IMR-90 (cell line): Measurements from ENCODE around the gene PCP4. TPM values are rescaled to one million over a fixed set of nuclear protein-coding genes. Genes with fewer than 3 reads are reported as not detected.

Experiments used
- ATAC-seq: fragments of 200-7000 bp; cut with Tn5 transposase; 2 replicates; pipeline ENCODE4 v1.9.1; 2020; ENCODE audit warnings: low read depth, mild to moderate bottlenecking, moderate library complexity
- BruUV-seq: library from RNA; stranded (reverse); fragments of 400-500 nt; replicated peaks from 2 replicates; lab custom pipeline; 2021; lab: Mats Ljungman, UMichigan
- CTCF ChIA-PET: fragments of 300-600 bp; formaldehyde crosslinking; extraction: SDS; loops from one replicate; lab custom pipeline; 2021; ENCODE audit warnings: antibody characterized with exemption; lab: Yijun Ruan, JAX
- POLR2A ChIA-PET: fragments of 300-600 bp; sonication (Branson Sonifier 250); formaldehyde crosslinking; loops from one replicate; lab custom pipeline; 2022; ENCODE audit warnings: antibody characterized with exemption; ENCODE audit not compliant: unreplicated experiment; lab: Charles Lee
- DNase-seq: peaks from one replicate; pipeline ENCODE4 v3.0.0; 2013
- H2AFZ ChIP-seq: replicated peaks from 2 replicates; pipeline ENCODE3; 2013; ENCODE audit warnings: low read length, mild to moderate bottlenecking; ENCODE audit not compliant: poor library complexity
- H2AK5ac ChIP-seq: 2 replicates; pipeline ENCODE4 v1.6.1; 2013; ENCODE audit warnings: low read depth, low read length, inconsistent platforms
- H2AK9ac ChIP-seq: replicated peaks from 2 replicates; pipeline ENCODE3; 2013; ENCODE audit warnings: mild to moderate bottlenecking, low read depth, low read length, moderate library complexity; ENCODE audit not compliant: poor library complexity
- H2BK120ac ChIP-seq: 2 replicates; pipeline ENCODE4 v1.6.1; 2013; ENCODE audit warnings: low read depth, low read length, inconsistent platforms
- H2BK15ac ChIP-seq: 3 replicates; pipeline ENCODE4 v1.6.1; 2013; ENCODE audit warnings: low read depth, low read length, inconsistent platforms
- H2BK20ac ChIP-seq: 2 replicates; pipeline ENCODE4 v1.6.1; 2013; ENCODE audit warnings: low read depth, mild to moderate bottlenecking, inconsistent platforms, low read length, moderate library complexity
- H2BK5ac ChIP-seq: 2 replicates; pipeline ENCODE4 v1.6.1; 2013; ENCODE audit warnings: mild to moderate bottlenecking, low read depth, low read length, inconsistent platforms; ENCODE audit not compliant: poor library complexity, severe bottlenecking
- H3K14ac ChIP-seq: replicated peaks from 2 replicates; pipeline ENCODE4 v1.6.1; 2013; ENCODE audit warnings: low read depth, low read length, inconsistent platforms
- H3K18ac ChIP-seq: 2 replicates; pipeline ENCODE4 v1.6.1; 2013; ENCODE audit warnings: low read depth, low read length, control low read depth
- H3K23ac ChIP-seq: 2 replicates; pipeline ENCODE4 v1.6.1; 2013; ENCODE audit warnings: low read depth, low read length, inconsistent platforms
- H3K27ac ChIP-seq: 2 replicates; pipeline ENCODE4 v1.5.1; 2013; ENCODE audit warnings: mild to moderate bottlenecking, control low read depth, low read length; ENCODE audit not compliant: insufficient read depth
- H3K27me3 ChIP-seq: 2 replicates; pipeline ENCODE4 v1.6.1; 2013; ENCODE audit warnings: low read length; ENCODE audit not compliant: control insufficient read depth, insufficient read depth
- H3K36me3 ChIP-seq: 2 replicates; pipeline ENCODE4 v1.6.1; 2013; ENCODE audit warnings: low read length, mixed read lengths; ENCODE audit not compliant: control insufficient read depth, insufficient read depth
- H3K4ac ChIP-seq: 2 replicates; pipeline ENCODE4 v1.6.1; 2013; ENCODE audit warnings: low read depth, low read length, inconsistent platforms
- H3K4me1 ChIP-seq: 2 replicates; pipeline ENCODE4 v1.6.1; 2013; ENCODE audit warnings: low read length, mixed read lengths; ENCODE audit not compliant: control insufficient read depth, insufficient read depth
- H3K4me2 ChIP-seq: 2 replicates; pipeline ENCODE4 v1.6.1; 2013; ENCODE audit warnings: low read depth, mild to moderate bottlenecking, control low read depth, low read length, moderate library complexity
- H3K4me3 ChIP-seq: 2 replicates; pipeline ENCODE4 v1.5.1; 2013; ENCODE audit warnings: low read depth, mild to moderate bottlenecking, control low read depth, low read length, moderate library complexity; ENCODE audit not compliant: insufficient read depth
- H3K56ac ChIP-seq: 2 replicates; pipeline ENCODE4 v1.6.1; 2013; ENCODE audit warnings: low read length, inconsistent platforms; ENCODE audit not compliant: insufficient read depth; ENCODE audit errors: extremely low read depth
- H3K79me1 ChIP-seq, 2 experiments: 2 replicates each; pipeline ENCODE4 v1.6.1; 2013; ENCODE audit warnings: low read length in 2 of 2, inconsistent platforms in 1 of 2, low read depth in 1 of 2
- H3K9ac ChIP-seq: 2 replicates; pipeline ENCODE4 v1.6.1; 2013; ENCODE audit warnings: low read depth, low read length, control low read depth
- H3K9me1 ChIP-seq: 2 replicates; pipeline ENCODE4 v1.6.1; 2013; ENCODE audit warnings: low read length, inconsistent platforms; ENCODE audit not compliant: insufficient read depth
- H3K9me3 ChIP-seq: 2 replicates; pipeline ENCODE4 v1.6.1; 2013; ENCODE audit warnings: low read length; ENCODE audit not compliant: control insufficient read depth, insufficient read depth
- H4K20me1 ChIP-seq: 2 replicates; pipeline ENCODE4 v1.6.1; 2013; ENCODE audit warnings: low read length, inconsistent platforms; ENCODE audit not compliant: insufficient read depth
- H4K5ac ChIP-seq: 2 replicates; pipeline ENCODE4 v1.6.1; 2013; ENCODE audit warnings: mild to moderate bottlenecking, low read depth, low read length, control low read depth
- H4K8ac ChIP-seq, 2 experiments: 2 replicates each; pipeline ENCODE4 v1.6.1; 2013; ENCODE audit warnings: low read depth in 2 of 2, low read length in 2 of 2, control low read depth in 1 of 2, inconsistent platforms in 1 of 2
- H4K91ac ChIP-seq: 2 replicates; pipeline ENCODE4 v1.6.1; 2013; ENCODE audit warnings: low read depth, low read length, inconsistent platforms; ENCODE audit not compliant: insufficient read depth
- BHLHE40 ChIP-seq: fragments of 150-350 bp; IDR thresholded peaks from 2 replicates; pipeline ENCODE4 v1.6.1; 2016; ENCODE audit warnings: mild to moderate bottlenecking, low read depth, low read length
- CEBPB ChIP-seq: IDR thresholded peaks from 2 replicates; pipeline ENCODE4 v1.6.1; 2012; ENCODE audit warnings: low read depth, low read length, improper control_type of control experiment
- CHD1 ChIP-seq: IDR thresholded peaks from 2 replicates; pipeline ENCODE4 v1.6.1; 2012; ENCODE audit warnings: low read depth, low read length, improper control_type of control experiment
- MAFK ChIP-seq: IDR thresholded peaks from 2 replicates; pipeline ENCODE4 v1.6.1; 2012; ENCODE audit warnings: low read depth, low read length, improper control_type of control experiment
- MXI1 ChIP-seq: IDR thresholded peaks from 2 replicates; pipeline ENCODE4 v1.6.1; 2012; ENCODE audit warnings: low read depth, mild to moderate bottlenecking, low read length, moderate library complexity, borderline replicate concordance
- NFE2L2 ChIP-seq: fragments of 150-350 bp; IDR thresholded peaks from 2 replicates; pipeline ENCODE4 v1.6.1; 2016; ENCODE audit warnings: low read depth, mild to moderate bottlenecking, low read length
- POLR2A ChIP-seq: IDR thresholded peaks from 2 replicates; pipeline ENCODE4 v1.6.1; 2012; ENCODE audit warnings: mild to moderate bottlenecking, low read depth, low read length
- RAD21 ChIP-seq: IDR thresholded peaks from 2 replicates; pipeline ENCODE4 v1.6.1; 2012; ENCODE audit warnings: low read length, improper control_type of control experiment
- RCOR1 ChIP-seq: IDR thresholded peaks from 2 replicates; pipeline ENCODE4 v1.6.1; 2012; ENCODE audit warnings: mild to moderate bottlenecking, low read length, improper control_type of control experiment; ENCODE audit not compliant: insufficient replicate concordance
- RFX5 ChIP-seq: IDR thresholded peaks from 2 replicates; pipeline ENCODE4 v1.8.0; 2012; ENCODE audit warnings: low read depth, mild to moderate bottlenecking, low read length, moderate library complexity
- WGBS, 2 experiments: methylation state at CpG; one replicate each; pipeline versions ENCODE4 v1.1.5 to v1.1.7; 2013; ENCODE audit warnings: missing lambda C conversion rate in 2 of 2; ENCODE audit not compliant: insufficient read length in 1 of 2; ENCODE audit errors: extremely low coverage in 2 of 2; 5-methylcytosine and 5-hydroxymethylcytosine counted together
- dilution Hi-C: fragments of 300-500 bp; cut with HindIII; formaldehyde crosslinking; loops from one replicate; pipeline ENCODE4 v1.14.3; 2018; ENCODE audit warnings: low sequenced_read_pairs; ENCODE audit not compliant: unreplicated experiment
- in situ Hi-C: fragments of 300-500 bp; cut with MboI; formaldehyde crosslinking; loops from 3 replicates; pipeline ENCODE4 v1.14.3; 2019; ENCODE audit warnings: low sequenced_read_pairs, inconsistent platforms, mixed read lengths
- intact Hi-C: fragments of 100-400 bp; cut with micrococcal nuclease; formaldehyde crosslinking; loops from 2 replicates; pipeline ENCODE4 v1.10.0; 2022
- polyA plus RNA-seq, 3 experiments: library from polyadenylated mRNA; depleted of rRNA; stranded (reverse); fragments of >200 nt; gene quantifications; 2 replicates each; pipeline ENCODE4 v1.2.3, GENCODE V29; 2012; ENCODE audit warnings: low replicate concordance in 1 of 3
- total RNA-seq: library from RNA; depleted of rRNA; stranded (reverse); fragments of >200 nt; gene quantifications from 2 replicates; pipeline ENCODE4 v1.2.3, GENCODE V29; 2012
- TF ChIP-seq, protein P1 (sequence below): fragments of 150-350 bp; IDR thresholded peaks from 2 replicates; pipeline ENCODE4 v1.6.1; 2017; ENCODE audit warnings: mild to moderate bottlenecking, antibody characterized with exemption, low read length, low read depth
- TF ChIP-seq, protein P2 (sequence below): fragments of 150-350 bp; IDR thresholded peaks from 2 replicates; pipeline ENCODE4 v1.6.1; 2016; ENCODE audit warnings: low read depth, mild to moderate bottlenecking, low read length, moderate library complexity, borderline replicate concordance
- TF ChIP-seq, protein P3 (sequence below): conservative IDR thresholded peaks from 2 replicates; pipeline ENCODE4 v1.5.1; 2012; ENCODE audit warnings: mild to moderate bottlenecking, low read depth, low read length, improper control_type of control experiment

The PCP4 gene
- total and polyA plus RNA-seq, 2 of the 4 experiments (the other 2 are of a cell fraction): not detected

- no peak overlapping the region for H3K18ac ChIP-seq
- H3K27ac ChIP-seq: no peak overlapping the region
- H3K9ac ChIP-seq: no peak overlapping the region
- WGBS, 2 experiments: no CpG with 5 or more reads among the region's 2 CpGs
- ChIA-PET POLR2A (no interaction called here), CTCF (no interaction called here)
- H2BK15ac ChIP-seq: no peak overlapping the region
- no peaks in the 10 kb centered on the region for H4K20me1 ChIP-seq
- H2BK20ac ChIP-seq: no peak overlapping the region
- H3K4me1 ChIP-seq: no peaks in the 10 kb centered on the region
- no peak overlapping the region for H2BK5ac ChIP-seq
- no peaks in the 10 kb centered on the region for H3K9me1 ChIP-seq
- H3K4me3 ChIP-seq: no peak overlapping the region
- no peak overlapping the region for H4K8ac ChIP-seq
- no peaks in the 10 kb centered on the region for H3K79me1 ChIP-seq
- dilution Hi-C loops (no loop called here), in situ Hi-C loops (no loop called here), intact Hi-C loops (no loop called here)
- H3K23ac ChIP-seq: no peak overlapping the region
- ATAC-seq (no peak), DNase-seq (no peak)
- peaks cover 43% of the 10 kb centered on the region for H3K9me3 ChIP-seq
- no peak overlapping the region for H4K5ac ChIP-seq
- H4K91ac ChIP-seq: no peak overlapping the region
- H3K36me3 ChIP-seq: no peaks in the 10 kb centered on the region
- H2AFZ ChIP-seq: peak overlapping the region; percentile 24
- TF ChIP-seq MXI1 (no peak), NFE2L2 (no peak), MAFK (no peak), RAD21 (no peak), CEBPB (no peak), BHLHE40 (no peak), RCOR1 (no peak), RFX5 (no peak), POLR2A (no peak), CHD1 (no peak)
- TF ChIP-seq, protein P1, sequence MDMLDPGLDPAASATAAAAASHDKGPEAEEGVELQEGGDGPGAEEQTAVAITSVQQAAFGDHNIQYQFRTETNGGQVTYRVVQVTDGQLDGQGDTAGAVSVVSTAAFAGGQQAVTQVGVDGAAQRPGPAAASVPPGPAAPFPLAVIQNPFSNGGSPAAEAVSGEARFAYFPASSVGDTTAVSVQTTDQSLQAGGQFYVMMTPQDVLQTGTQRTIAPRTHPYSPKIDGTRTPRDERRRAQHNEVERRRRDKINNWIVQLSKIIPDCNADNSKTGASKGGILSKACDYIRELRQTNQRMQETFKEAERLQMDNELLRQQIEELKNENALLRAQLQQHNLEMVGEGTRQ: no peak
- TF ChIP-seq, protein P2, sequence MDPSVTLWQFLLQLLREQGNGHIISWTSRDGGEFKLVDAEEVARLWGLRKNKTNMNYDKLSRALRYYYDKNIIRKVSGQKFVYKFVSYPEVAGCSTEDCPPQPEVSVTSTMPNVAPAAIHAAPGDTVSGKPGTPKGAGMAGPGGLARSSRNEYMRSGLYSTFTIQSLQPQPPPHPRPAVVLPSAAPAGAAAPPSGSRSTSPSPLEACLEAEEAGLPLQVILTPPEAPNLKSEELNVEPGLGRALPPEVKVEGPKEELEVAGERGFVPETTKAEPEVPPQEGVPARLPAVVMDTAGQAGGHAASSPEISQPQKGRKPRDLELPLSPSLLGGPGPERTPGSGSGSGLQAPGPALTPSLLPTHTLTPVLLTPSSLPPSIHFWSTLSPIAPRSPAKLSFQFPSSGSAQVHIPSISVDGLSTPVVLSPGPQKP: no peak
- TF ChIP-seq, protein P3, sequence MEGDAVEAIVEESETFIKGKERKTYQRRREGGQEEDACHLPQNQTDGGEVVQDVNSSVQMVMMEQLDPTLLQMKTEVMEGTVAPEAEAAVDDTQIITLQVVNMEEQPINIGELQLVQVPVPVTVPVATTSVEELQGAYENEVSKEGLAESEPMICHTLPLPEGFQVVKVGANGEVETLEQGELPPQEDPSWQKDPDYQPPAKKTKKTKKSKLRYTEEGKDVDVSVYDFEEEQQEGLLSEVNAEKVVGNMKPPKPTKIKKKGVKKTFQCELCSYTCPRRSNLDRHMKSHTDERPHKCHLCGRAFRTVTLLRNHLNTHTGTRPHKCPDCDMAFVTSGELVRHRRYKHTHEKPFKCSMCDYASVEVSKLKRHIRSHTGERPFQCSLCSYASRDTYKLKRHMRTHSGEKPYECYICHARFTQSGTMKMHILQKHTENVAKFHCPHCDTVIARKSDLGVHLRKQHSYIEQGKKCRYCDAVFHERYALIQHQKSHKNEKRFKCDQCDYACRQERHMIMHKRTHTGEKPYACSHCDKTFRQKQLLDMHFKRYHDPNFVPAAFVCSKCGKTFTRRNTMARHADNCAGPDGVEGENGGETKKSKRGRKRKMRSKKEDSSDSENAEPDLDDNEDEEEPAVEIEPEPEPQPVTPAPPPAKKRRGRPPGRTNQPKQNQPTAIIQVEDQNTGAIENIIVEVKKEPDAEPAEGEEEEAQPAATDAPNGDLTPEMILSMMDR: no peak
- no peak overlapping the region for H3K4ac ChIP-seq
- no peak overlapping the region for H2AK9ac ChIP-seq
- no peak overlapping the region for H3K14ac ChIP-seq
- no peaks in the 10 kb centered on the region for H3K27me3 ChIP-seq
- no peak overlapping the region for H2BK120ac ChIP-seq
- H2AK5ac ChIP-seq: no peak overlapping the region
- H3K56ac ChIP-seq: no peak overlapping the region
- no peak overlapping the region for H3K4me2 ChIP-seq
- BruUV-seq: no TSS peak
Observed at GRCh38 chr21:39850333-39850732, 16.9 kb upstream of the PCP4 start.
